ENCODE data around the gene TAF11L2.

DNA sequence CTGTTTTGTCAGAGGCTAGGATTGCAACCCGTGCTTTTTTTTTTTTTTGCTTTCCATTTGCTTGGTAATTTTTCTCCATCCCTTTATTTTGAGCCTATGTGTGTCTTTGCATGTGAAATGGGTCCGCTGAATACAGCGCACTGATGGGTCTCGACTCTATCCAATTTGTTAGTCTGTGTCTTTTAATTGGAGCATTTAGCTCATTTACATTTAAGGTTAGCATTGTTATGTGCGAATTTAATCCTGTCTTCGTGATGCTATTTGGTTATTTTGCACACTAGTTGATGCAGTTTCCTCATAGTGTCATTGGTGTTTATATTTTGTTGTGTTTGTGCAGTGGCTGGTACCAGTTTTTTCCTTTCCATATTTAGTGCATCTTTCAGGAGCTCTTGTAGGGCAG, 36.2 kb upstream of the TAF11L2 start:
- TF ChIP-seq CTCF (conservative IDR thresholded peaks at IDR 0.05) (no peak), ZFX (IDR thresholded peaks at IDR 0.05) (no peak)

Measured in C4-2B (cell line).